K562 (cell line): ENCODE data around the gene ENKUR.
"Not testable (repeated sequence)": the region's sequence is repeated elsewhere in the genome, so short reads cannot be mapped to it uniquely, and the experiment has no call there.

Experiments used
- CBX3 ChIP-seq, 2 experiments: IDR thresholded peaks; 1 replicate in 1 of 2; 2 replicates in 1 of 2; pipeline ENCODE4 v1.6.1; 2012; ENCODE audit warnings: inconsistent platforms in 2 of 2, low read length in 2 of 2, borderline replicate concordance in 1 of 2, control low read depth in 1 of 2
- CXXC5 ChIP-seq: fragments of 250-450 bp; sonication (Bioruptor Pico); IDR thresholded peaks from 2 replicates; pipeline ENCODE4 v1.8.0; 2022; ENCODE audit warnings: inconsistent platforms, mild to moderate bottlenecking, moderate library complexity
- POLR2A ChIP-seq: fragments of 450-650 bp; conservative IDR thresholded peaks from 2 replicates; pipeline ENCODE4 v1.6.1; 2016
- TCF7L2 ChIP-seq: fragments of 150-350 bp; IDR thresholded peaks from 2 replicates; pipeline ENCODE4 v1.6.1; 2016; ENCODE audit warnings: low read depth, mild to moderate bottlenecking, low read length, moderate library complexity
- TF ChIP-seq, protein P1 (sequence below): sonication (generic); formaldehyde crosslinking; IDR thresholded peaks from 2 replicates; pipeline ENCODE4 v1.9.0; 2022; ENCODE audit warnings: mild to moderate bottlenecking, missing genetic modification reagents
- TF ChIP-seq, protein P2 (sequence below): sonication (generic); formaldehyde crosslinking; IDR thresholded peaks from 2 replicates; pipeline ENCODE4 v1.8.0; 2022; ENCODE audit warnings: mild to moderate bottlenecking, missing genetic modification reagents, borderline replicate concordance

DNA sequence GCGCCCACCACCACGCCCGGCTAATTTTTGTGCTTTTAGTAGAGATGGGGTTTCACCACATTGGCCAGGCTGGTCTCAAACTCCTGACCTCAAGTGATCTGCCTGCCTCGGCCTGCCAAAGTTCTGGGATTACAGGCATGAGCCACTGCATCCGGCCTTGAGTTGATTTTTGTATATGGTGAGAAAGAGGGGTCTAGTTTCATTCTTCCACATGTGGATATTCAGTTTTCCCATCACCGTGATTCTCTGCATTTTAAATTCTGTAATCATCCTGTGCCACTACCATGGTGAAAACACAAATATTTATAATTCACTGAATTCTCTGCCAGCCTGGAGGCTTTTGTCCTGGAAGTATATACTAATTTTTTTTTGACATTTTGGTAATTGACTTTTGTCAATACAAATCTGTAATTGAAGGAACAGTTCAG lies 58.3 kb downstream of the ENKUR start:
- not testable (repeated sequence) for TF ChIP-seq CBX3 (IDR thresholded peaks at IDR 0.05; ENCODE audit: borderline replicate concordance in 1 of 2, low read length in 2 of 2); CXXC5 (CRISPR knock-in tag); POLR2A; TCF7L2
- TF ChIP-seq, protein P1, sequence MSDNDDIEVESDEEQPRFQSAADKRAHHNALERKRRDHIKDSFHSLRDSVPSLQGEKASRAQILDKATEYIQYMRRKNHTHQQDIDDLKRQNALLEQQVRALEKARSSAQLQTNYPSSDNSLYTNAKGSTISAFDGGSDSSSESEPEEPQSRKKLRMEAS (CRISPR knock-in tag) = not testable (repeated sequence)
- TF ChIP-seq, protein P2, sequence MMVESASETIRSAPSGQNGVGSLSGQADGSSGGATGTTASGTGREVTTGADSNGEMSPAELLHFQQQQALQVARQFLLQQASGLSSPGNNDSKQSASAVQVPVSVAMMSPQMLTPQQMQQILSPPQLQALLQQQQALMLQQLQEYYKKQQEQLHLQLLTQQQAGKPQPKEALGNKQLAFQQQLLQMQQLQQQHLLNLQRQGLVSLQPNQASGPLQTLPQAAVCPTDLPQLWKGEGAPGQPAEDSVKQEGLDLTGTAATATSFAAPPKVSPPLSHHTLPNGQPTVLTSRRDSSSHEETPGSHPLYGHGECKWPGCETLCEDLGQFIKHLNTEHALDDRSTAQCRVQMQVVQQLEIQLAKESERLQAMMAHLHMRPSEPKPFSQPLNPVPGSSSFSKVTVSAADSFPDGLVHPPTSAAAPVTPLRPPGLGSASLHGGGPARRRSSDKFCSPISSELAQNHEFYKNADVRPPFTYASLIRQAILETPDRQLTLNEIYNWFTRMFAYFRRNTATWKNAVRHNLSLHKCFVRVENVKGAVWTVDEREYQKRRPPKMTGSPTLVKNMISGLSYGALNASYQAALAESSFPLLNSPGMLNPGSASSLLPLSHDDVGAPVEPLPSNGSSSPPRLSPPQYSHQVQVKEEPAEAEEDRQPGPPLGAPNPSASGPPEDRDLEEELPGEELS (CRISPR knock-in tag) = not testable (repeated sequence)
